Uterus (tissue), 2 donors: Measurements from ENCODE around the gene TMEM88.

Source experiments
- CTCF ChIP-seq, 4 experiments: fragments of 200-600 bp in 2 of 4; fragments of 450-650 bp in 2 of 4; sonication (generic) in 2 of 4; IDR thresholded peaks; one replicate each; pipeline ENCODE4 v1.5.1; 2016 to 2019; ENCODE audit warnings: antibody characterized with exemption in 4 of 4, mild to moderate bottlenecking in 2 of 4, moderate library complexity in 1 of 4
- POLR2A ChIP-seq, 2 donors: fragments of 450-650 bp; IDR thresholded peaks; one replicate each; pipeline ENCODE4 v1.6.1; 2016; ENCODE audit warnings: antibody characterized with exemption in 2 of 2, mild to moderate bottlenecking in 1 of 2, moderate library complexity in 1 of 2

- TF ChIP-seq POLR2A (IDR thresholded peaks at IDR 0.05) (no peak), CTCF (IDR thresholded peaks at IDR 0.05) (no peak)
Observed at GRCh38 chr17:7893187-7893880, 38.5 kb downstream of the TMEM88 start.
